PFSK-1 (cell line): ENCODE measurements around the gene USH1C.

Experiments used
- FOXP2 ChIP-seq: optimal IDR thresholded peaks from 2 replicates; pipeline ENCODE3; 2011; ENCODE audit warnings: borderline replicate concordance, control low read depth, inconsistent platforms; ENCODE audit not compliant: insufficient read depth; ENCODE audit errors: extremely low read length, extremely low read depth
- POLR2AphosphoS5 ChIP-seq: IDR thresholded peaks from 2 replicates; pipeline ENCODE4 v1.6.1; 2012; ENCODE audit warnings: low read depth, mild to moderate bottlenecking, control low read depth, low read length, moderate library complexity
- REST ChIP-seq, 2 experiments: IDR thresholded peaks; 2 replicates each; pipeline versions ENCODE4 v1.6.1 to v1.8.0; 2011 to 2012; ENCODE audit warnings: low read depth in 2 of 2, low read length in 2 of 2, control low read depth in 1 of 2, inconsistent platforms in 1 of 2, mild to moderate bottlenecking in 1 of 2, moderate library complexity in 1 of 2; ENCODE audit not compliant: insufficient read depth in 1 of 2
- SIN3A ChIP-seq: IDR thresholded peaks from 2 replicates; pipeline ENCODE4 v1.6.1; 2012; ENCODE audit warnings: mild to moderate bottlenecking, low read length, moderate library complexity, borderline replicate concordance; ENCODE audit not compliant: insufficient read depth
- TAF1 ChIP-seq: IDR thresholded peaks from 2 replicates; pipeline ENCODE4 v1.6.1; 2012; ENCODE audit warnings: low read length, control low read depth, borderline replicate concordance; ENCODE audit not compliant: insufficient read depth

Gene USH1C

GRCh38 chr11:17511571-17511970 is 32.6 kb downstream of the USH1C start:
- TF ChIP-seq TAF1: no peak
- TF ChIP-seq FOXP2: no peak
- no peak for TF ChIP-seq POLR2AphosphoS5
- no peak for TF ChIP-seq REST (IDR thresholded peaks at IDR 0.05; ENCODE audit: insufficient read depth in 1 of 2, low read depth in 2 of 2, low read length in 2 of 2)
- TF ChIP-seq SIN3A: no peak

- no peak for TF ChIP-seq TAF1
- TF ChIP-seq SIN3A: no peak
- no peak for TF ChIP-seq REST (IDR thresholded peaks at IDR 0.05; ENCODE audit: insufficient read depth in 1 of 2, low read depth in 2 of 2, low read length in 2 of 2)
- TF ChIP-seq FOXP2: no peak
- TF ChIP-seq POLR2AphosphoS5: no peak
Measured at GRCh38 chr11:17510507-17511206, 33.6 kb downstream of the USH1C start.

GRCh38 chr11:17508791-17509190 is 35.4 kb downstream of the USH1C start:
- TF ChIP-seq TAF1: no peak
- no peak for TF ChIP-seq POLR2AphosphoS5
- no peak for TF ChIP-seq SIN3A
- no peak for TF ChIP-seq REST (IDR thresholded peaks at IDR 0.05; ENCODE audit: insufficient read depth in 1 of 2, low read depth in 2 of 2, low read length in 2 of 2)
- TF ChIP-seq FOXP2: no peak

GRCh38 chr11:17508306-17508705 is 35.9 kb downstream of the USH1C start:
- TF ChIP-seq TAF1 (no peak), FOXP2 (no peak), SIN3A (no peak), POLR2AphosphoS5 (no peak), REST (IDR thresholded peaks at IDR 0.05; ENCODE audit: insufficient read depth in 1 of 2, low read depth in 2 of 2, low read length in 2 of 2) (no peak)

- no peak for TF ChIP-seq SIN3A
- no peak for TF ChIP-seq REST (IDR thresholded peaks at IDR 0.05; ENCODE audit: insufficient read depth in 1 of 2, low read depth in 2 of 2, low read length in 2 of 2)
- no peak for TF ChIP-seq TAF1
- TF ChIP-seq FOXP2: no peak
- TF ChIP-seq POLR2AphosphoS5: no peak
Measured at GRCh38 chr11:17507773-17508172, 36.4 kb downstream of the USH1C start.
